Adrenal gland (tissue), 12 donors: ENCODE results near the gene ST3GAL3. TPM values are rescaled to one million over a fixed set of nuclear protein-coding genes. Genes with fewer than 3 reads are reported as not detected.

Experiments used
- DNase-seq, 7 donors: peaks; one replicate each; pipeline ENCODE4 v3.0.0-alpha.2; 2019 to 2020
- H3K27ac ChIP-seq, 5 donors: fragments of 200-600 bp; sonication (generic) in 4 of 5; 1 replicate in 3 of 5; 2 replicates in 2 of 5; pipeline versions ENCODE4 v1.5.1 to v1.8.0; 2016 to 2020; ENCODE audit warnings: mild to moderate bottlenecking in 1 of 5
- H3K27me3 ChIP-seq: fragments of 200-600 bp; 2 replicates; pipeline ENCODE4 v1.8.0; 2021
- H3K36me3 ChIP-seq, 2 donors: fragments of 200-600 bp; replicated peaks in 1 of 2; 1 replicate in 1 of 2; 2 replicates in 1 of 2; pipeline versions ENCODE4 v1.5.1 to v1.8.0; 2018 to 2022
- H3K4me1 ChIP-seq, 2 donors: fragments of 200-600 bp; replicated peaks in 1 of 2; 1 replicate in 1 of 2; 2 replicates in 1 of 2; pipeline versions ENCODE4 v1.5.1 to v1.8.0; 2018 to 2021
- H3K4me3 ChIP-seq, 4 donors: fragments of 200-600 bp; sonication (generic) in 3 of 4; one replicate each; pipeline ENCODE4 v1.5.1; 2016 to 2018
- H3K9me3 ChIP-seq, 3 donors: fragments of 200-600 bp; sonication (generic) in 1 of 3; replicated peaks in 1 of 3; 1 replicate in 2 of 3; 2 replicates in 1 of 3; pipeline versions ENCODE4 v1.5.1 to v1.8.0; 2016 to 2021
- CTCF ChIP-seq, 6 experiments: fragments of 450-650 bp in 4 of 6; fragments of 200-600 bp in 2 of 6; sonication (generic) in 1 of 6; IDR thresholded peaks; 1 replicate in 5 of 6; 2 replicates in 1 of 6; pipeline versions ENCODE4 v1.5.1 to v1.8.0; 2016 to 2021; ENCODE audit warnings: antibody characterized with exemption in 6 of 6, mild to moderate bottlenecking in 2 of 6, moderate library complexity in 1 of 6
- POLR2A ChIP-seq, 2 donors: fragments of 450-650 bp; IDR thresholded peaks; one replicate each; pipeline ENCODE4 v1.6.1; 2017; ENCODE audit warnings: antibody characterized with exemption in 2 of 2, mild to moderate bottlenecking in 2 of 2, moderate library complexity in 1 of 2
- WGBS, 4 donors: extraction: QIAGEN DNeasy Blood & Tissue Kit in 2 of 4; methylation state at CpG; one replicate each; pipeline versions ENCODE4 v1.1.5 to v1.1.7; 2013 to 2017; 5-methylcytosine and 5-hydroxymethylcytosine counted together
- intact Hi-C, 2 donors: fragments of 100-400 bp; cut with DNase I; formaldehyde crosslinking; loops; one replicate each; pipeline versions ENCODE4 v1.14.1 to v1.15.0; 2022 to 2023
- polyA plus RNA-seq, 3 donors: library from polyadenylated mRNA; stranded (reverse); fragments of 200-250 nt in 2 of 3; fragments of 350-450 nt in 1 of 3; fragmentation: Illumina TruSeq in 1 of 3; extraction: RNeasy Lipid Tissue Mini Kit (QIAGEN cat#74804) in 1 of 3; gene quantifications; one replicate each; pipeline ENCODE4 v1.2.3, GENCODE V29; 2013 to 2014
- total RNA-seq, 9 donors: library from RNA; depleted of rRNA in 4 of 9; stranded (reverse); fragments of >200 nt in 4 of 9; fragments of 120-200 nt in 1 of 9; fragmentation: NEBNext Ultra II Directional in 1 of 9; extraction: Animal tissue kit (Norgen Biotek cat#: 25700) in 1 of 9; gene quantifications; one replicate each; pipeline versions ENCODE4 v1.1.0 to v1.2.4, GENCODE V29; 2013 to 2023
- donor health status: healthy with polysubstance abuse.
- donor health status: Bipolar disorder and iron deficiency.
- donor health status: DM: yes; HTN: yes; CAD: no.
- donor health status: DM: no; HTN: no; CAD: no.
- donor health status: DM: no; HTN: no; CAD: no.
- donor health status: DM: yes; HTN: yes; CAD: no.

Gene ST3GAL3
- total and polyA plus RNA-seq, 12 donors: 15.6 to 47.5 (median 27.7) TPM

- DNase-seq: no peak
- H3K9me3 ChIP-seq: no peaks in the 10 kb centered on the region
- intact Hi-C loops: no loop called here
- H3K27ac ChIP-seq: no peak overlapping the region
- WGBS, 4 donors: 81 to 97% (median 96%) methylated on average over 4 of the region's 4 CpGs
- no peak overlapping the region for H3K4me3 ChIP-seq
- no peaks in the 10 kb centered on the region for H3K27me3 ChIP-seq
- no peaks in the 10 kb centered on the region for H3K36me3 ChIP-seq
- no peak for TF ChIP-seq CTCF (IDR thresholded peaks at IDR 0.05)
- TF ChIP-seq POLR2A (IDR thresholded peaks at IDR 0.05): no peak
- H3K4me1 ChIP-seq: no peaks in the 10 kb centered on the region
Observed at GRCh38 chr1:43883321-43883720, 176.0 kb downstream of the ST3GAL3 start.

GRCh38 chr1:43885279-43885801 lies 178.0 kb downstream of the ST3GAL3 start:
- Histone ChIP-seq H3K27me3 (no peaks in the 10 kb centered on the region), H3K4me3 (no peak overlapping the region), H3K4me1 (no peaks in the 10 kb centered on the region), H3K27ac (no peak overlapping the region), H3K36me3 (no peaks in the 10 kb centered on the region), H3K9me3 (no peaks in the 10 kb centered on the region)
- WGBS, 4 donors: 86 to 98% (median 94%) methylated on average over 2 to 12 of the region's 12 CpGs
- DNase-seq: no peak
- intact Hi-C loops: no loop called here
- no peak for TF ChIP-seq CTCF (IDR thresholded peaks at IDR 0.05)
- no peak for TF ChIP-seq POLR2A (IDR thresholded peaks at IDR 0.05)

- Histone ChIP-seq H3K4me3 (no peak overlapping the region), H3K4me1 (no peaks in the 10 kb centered on the region), H3K36me3 (no peaks in the 10 kb centered on the region), H3K27me3 (no peaks in the 10 kb centered on the region), H3K9me3 (no peaks in the 10 kb centered on the region), H3K27ac (no peak overlapping the region)
- intact Hi-C loops: no loop called here
- TF ChIP-seq CTCF (IDR thresholded peaks at IDR 0.05) (no peak), POLR2A (IDR thresholded peaks at IDR 0.05) (no peak)
- no peak for DNase-seq
Observed at GRCh38 chr1:43887748-43888147, 180.4 kb downstream of the ST3GAL3 start.

- TF ChIP-seq CTCF (IDR thresholded peaks at IDR 0.05): no peak
- no peak for TF ChIP-seq POLR2A (IDR thresholded peaks at IDR 0.05)
- no peak for DNase-seq
- no peak overlapping the region for H3K27ac ChIP-seq
- WGBS, 4 donors: 88 to 91% (median 89%) methylated on average over 5 of the region's 5 CpGs
- intact Hi-C loops: no loop called here
- H3K4me3 ChIP-seq: no peak overlapping the region
- H3K9me3 ChIP-seq: no peaks in the 10 kb centered on the region
- no peaks in the 10 kb centered on the region for H3K27me3 ChIP-seq
- H3K4me1 ChIP-seq: no peaks in the 10 kb centered on the region
- H3K36me3 ChIP-seq: no peaks in the 10 kb centered on the region
Observed at GRCh38 chr1:43890815-43891214, 183.5 kb downstream of the ST3GAL3 start.
